HG02798 (cell line): Measurements from ENCODE around the gene WLS.

Experiments
- ATAC-seq: cut with Tn5 transposase; IDR thresholded peaks from one replicate; pipeline ENCODE4 v1.9.1; 2021; ENCODE audit warnings: mild to moderate bottlenecking; ENCODE audit not compliant: unreplicated experiment, poor library complexity

The WLS gene

GRCh38 chr1:68229650-68230483, 2.5 kb downstream of the WLS start:
- ATAC-seq: no peak

DNA sequence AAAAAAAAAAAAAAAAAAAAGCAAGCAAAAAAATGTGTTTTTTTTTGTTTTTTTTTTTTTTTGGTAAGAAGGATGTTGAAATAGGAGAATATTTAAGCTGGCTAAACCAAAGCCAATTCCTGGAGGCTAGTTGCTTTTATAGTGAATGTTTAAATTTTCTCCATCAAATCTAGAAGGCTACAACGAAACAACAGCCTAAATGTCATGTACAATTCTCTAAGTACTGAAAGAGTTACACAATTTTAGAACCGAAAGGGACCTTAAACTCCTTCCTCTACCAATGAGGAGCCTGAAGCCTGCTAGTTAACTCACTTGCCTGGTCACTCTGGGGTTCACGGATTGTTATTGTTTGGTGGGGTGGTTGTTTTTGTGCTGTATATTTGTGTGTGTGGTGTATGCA, 3.5 kb downstream of the WLS start:
- ATAC-seq: no peak

- no peak for ATAC-seq
Observed at GRCh38 chr1:68227598-68227997, 4.7 kb downstream of the WLS start.

GRCh38 chr1:68225781-68226180, 6.5 kb downstream of the WLS start:
- no peak for ATAC-seq

- no peak for ATAC-seq
Observed at GRCh38 chr1:68223687-68224086, 8.6 kb downstream of the WLS start.

- ATAC-seq: no peak
Observed at GRCh38 chr1:68221980-68222373, 10.3 kb downstream of the WLS start.

DNA sequence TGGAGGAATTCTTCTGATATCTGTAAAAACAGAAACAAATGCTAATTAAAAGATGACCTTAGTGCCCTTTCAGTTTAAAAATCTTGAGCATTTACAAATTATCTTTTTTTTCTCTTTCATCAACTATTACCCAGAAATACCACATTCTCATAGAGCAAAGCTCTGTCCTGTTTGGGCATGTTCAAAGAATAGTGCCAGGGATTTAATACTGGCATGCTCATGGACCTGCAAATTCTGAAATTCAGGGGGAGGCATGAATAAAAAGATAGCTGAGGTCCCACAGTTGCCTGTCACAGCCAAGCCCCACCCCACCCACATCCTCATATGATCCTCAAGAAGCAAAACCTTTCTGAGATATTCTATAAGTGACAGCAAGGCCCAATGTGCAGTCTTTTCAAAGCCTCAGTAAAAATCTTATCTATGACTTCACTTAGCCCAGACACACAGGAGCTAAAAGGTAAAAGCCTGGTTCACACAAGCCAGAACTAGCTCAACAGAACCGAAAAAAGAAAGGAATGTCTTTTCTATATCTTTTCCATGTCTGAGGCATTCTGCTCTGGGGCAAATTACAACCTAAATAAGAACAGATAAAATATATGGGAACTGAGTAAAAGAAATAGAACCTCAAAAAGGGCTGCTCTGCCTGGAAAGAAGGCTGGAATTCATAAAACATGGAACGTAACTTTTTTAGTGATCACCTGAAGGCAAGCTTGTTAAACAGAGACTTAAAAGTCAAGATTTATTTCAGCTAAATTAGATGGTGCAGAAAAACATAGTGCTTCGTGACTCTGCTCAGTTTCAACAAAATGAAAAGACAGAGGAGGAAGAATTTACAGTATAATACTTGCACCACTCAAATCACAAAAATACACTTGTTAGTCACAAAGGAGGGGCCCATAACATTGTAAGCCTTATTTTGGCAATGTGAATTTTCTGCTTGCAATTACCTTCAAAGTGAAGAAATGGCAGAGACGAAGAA, 11.0 kb downstream of the WLS start:
- no peak for ATAC-seq

DNA sequence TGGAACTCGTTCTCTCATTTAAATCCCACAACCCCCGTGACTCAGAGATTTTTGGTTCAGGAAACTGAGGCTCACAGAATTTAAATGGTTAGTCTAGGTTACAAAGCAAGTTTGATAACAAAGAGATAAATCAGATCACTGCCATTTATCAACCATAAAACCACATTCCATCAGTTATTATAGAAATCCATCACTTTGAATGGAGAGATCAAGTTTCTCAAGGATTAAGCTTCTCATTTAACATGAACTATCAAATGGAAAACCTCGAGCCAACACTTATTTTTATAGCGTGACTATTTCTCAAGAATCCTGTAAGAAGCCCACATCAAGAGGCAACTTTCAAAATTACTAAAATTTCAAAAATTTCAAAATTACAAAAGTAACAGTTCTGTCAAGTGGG, 11.9 kb downstream of the WLS start:
- no peak for ATAC-seq

DNA sequence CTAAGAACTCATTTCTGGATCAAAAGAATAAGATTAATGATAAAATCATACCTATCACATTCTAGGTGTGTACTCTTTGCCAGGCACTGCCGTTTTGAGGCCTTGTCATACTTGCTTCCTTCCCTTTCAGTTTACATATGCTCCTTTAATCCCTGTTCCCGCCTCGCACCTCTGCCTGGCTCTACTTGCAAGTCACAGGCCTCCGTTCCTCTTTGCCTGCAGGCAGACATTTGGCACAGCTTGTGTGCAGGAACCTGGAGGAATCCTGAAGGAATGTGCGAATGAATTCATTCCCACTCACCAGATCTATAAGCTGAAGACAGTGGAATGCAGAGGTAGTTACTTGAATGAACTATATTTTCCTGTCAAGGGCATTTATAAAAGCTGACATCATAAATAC, 13.8 kb downstream of the WLS start:
- no peak for ATAC-seq

GRCh38 chr1:68217618-68218017, 14.7 kb downstream of the WLS start:
- ATAC-seq: no peak

DNA sequence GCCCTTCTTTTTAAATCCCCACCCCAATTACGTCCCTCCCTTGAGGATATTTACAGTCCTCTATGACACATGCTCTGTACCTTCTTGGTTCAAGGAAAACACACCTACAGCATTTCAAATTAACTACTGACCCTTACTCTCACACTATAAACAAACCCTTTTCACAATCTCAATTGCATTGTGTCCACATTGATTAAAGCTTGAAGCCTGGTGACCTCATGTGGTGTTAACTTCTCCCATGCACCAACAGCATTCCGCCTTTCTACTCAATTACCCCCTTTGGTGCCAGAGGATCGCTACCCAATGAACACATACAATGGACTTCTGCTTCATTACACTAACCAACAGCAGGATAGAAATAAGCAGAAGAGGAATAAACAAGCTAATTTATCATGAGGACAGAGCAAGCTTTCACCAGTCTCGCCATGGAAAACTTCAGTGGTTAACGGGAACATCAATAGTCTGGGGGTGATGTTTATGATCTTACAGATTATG, 15.2 kb downstream of the WLS start:
- no peak for ATAC-seq

DNA sequence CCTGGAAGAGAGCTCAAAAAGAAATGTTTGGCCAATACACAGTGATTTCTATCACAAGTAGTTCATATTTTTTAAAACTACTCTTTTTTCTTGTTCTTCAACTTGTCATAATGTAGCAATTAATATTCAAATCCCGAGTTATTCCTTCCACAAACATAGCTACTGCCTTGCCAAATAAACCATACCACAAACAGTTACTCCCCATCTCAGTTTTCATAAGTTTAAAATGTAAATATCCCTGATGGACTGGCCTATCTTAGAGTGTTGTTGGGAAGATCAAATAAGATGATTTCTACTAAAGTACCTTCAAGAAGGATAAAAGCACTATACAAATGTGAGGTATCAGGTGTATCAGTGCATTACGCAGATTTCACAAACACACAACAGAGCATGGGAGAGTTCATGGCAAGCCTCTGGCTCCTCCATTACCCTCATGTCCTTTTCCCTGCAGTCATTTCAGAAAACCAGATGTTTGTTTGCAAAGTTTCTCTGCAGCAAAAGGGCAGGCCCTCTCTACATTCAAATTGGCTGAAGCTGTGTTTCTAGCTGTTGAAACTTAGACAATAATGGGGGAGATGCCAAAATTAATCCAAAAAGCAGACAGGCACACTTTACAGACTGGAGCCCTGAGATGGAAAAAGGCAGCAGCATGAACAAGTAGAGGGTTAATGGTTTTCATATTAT, 16.1 kb downstream of the WLS start:
- ATAC-seq: no peak

DNA sequence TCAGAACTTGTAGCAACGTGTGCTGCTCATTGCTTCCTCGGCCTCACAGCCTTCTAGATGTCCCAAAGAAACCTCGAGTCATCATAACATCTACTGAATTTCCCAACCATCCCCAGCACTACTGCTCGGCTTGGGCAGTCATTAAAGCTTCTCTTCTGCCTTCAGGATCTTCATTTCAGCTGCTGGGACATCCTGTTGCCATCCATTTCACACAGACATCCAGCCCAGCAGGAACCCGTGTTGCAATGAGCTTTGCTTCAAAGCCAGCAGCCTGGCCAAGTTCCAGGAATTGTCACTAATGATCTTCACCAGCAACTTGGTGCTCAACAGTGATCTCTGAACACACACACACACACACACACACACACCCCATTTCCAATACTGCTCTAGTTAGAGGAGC, 18.5 kb downstream of the WLS start:
- no peak for ATAC-seq

DNA sequence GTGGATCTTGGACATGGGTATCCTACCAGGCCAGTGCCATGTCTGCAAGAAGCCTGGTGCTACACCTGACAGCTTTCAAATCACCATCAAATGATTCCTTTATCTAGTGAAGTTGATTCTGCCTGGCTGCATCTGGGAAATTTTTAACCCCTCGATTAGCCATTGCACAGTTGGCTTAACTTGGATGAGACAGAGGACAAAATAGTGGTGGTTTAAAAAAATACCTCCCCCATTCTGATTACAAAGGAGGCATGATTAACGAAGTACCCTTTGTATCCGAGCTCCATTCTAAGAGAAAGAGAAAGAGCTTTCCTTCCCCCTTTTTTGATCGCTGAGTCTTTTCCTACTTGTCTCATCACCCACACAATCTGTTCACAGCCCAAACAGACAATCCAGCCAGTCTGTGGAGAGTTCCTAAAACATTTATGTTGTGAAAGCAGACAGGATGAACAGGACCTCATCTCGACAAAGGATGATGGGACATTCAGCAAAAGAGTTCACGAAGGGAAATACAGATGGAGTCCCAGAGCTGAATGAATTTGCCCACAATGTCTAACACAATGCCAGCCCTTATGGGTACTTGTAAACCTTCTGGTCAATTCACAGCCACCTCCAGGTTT, 20.5 kb downstream of the WLS start:
- no peak for ATAC-seq

DNA sequence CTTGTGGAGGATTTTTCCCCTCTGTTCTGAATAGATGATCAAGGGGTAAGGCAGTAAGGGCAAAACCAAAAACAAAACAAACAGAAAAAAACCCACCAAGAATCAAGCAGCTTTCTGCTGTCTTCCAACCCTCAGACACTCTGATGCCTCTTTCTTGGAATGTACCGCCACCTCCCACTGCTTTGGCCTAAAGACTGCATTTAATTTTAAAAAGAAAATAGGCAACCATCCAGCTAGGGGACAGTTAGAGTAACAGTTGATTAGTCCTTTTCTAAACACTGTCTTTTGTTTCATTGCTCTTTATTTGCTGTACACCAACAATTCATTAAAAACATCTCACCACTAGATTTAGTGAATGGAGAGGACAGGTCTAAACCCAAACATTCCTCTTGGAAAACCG, 21.5 kb downstream of the WLS start:
- no peak for ATAC-seq

DNA sequence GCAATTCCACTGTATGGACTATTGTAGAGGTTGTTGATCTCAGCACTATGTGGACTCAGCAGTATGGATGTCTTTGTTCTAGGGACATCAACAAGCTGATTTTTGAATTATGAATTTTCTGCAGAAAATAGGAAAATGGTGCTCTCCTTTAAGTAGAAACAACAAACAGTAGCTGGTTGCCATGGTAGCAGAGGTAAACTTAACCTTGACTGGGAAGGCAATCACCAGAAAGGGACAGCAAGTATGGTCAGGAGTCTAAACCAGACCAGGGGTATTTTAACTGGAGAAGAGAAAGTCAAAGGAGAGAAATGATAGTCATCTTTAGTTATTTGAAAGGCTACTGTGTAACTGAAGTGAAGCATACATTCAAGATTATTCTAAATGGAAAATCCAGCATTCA, 22.3 kb downstream of the WLS start:
- ATAC-seq: no peak

DNA sequence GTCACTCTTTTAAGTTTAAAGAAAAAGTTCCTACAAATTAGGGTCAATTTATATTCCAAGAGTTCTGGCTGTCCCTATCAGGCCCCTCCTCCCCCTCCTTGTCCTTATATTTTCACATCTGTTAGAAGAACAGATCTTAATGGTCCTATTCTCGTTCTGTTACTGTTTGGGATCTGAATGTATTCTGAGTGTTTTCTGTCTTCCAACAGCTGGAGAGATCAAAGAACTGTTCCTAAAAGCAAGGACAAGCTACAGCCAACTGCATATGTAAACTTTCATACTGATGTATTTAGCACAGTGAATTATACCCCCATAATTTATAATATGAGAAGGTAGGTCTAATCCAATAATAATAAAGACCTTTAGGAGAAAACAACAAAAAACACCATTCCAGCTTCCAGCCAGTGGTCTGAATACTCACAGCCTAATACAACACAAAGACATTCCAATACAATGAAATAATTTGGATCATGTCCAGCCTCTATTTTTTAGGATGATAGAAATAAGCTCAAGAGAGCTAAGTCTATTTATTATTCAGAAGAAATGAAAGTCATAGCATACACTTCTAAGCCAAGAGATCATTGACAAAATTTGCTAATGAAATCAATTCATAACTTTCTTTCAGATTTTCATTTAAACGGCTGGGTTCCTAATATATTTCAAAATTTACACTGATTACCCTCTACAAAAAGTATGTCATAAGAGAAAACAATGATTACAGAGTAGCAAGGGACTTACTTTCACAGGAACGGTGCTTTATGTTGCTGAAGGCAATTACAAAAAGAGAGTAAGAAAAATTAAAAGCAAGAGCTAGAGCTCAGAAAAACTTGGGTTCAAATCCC, 25.3 kb downstream of the WLS start:
- ATAC-seq: no peak

DNA sequence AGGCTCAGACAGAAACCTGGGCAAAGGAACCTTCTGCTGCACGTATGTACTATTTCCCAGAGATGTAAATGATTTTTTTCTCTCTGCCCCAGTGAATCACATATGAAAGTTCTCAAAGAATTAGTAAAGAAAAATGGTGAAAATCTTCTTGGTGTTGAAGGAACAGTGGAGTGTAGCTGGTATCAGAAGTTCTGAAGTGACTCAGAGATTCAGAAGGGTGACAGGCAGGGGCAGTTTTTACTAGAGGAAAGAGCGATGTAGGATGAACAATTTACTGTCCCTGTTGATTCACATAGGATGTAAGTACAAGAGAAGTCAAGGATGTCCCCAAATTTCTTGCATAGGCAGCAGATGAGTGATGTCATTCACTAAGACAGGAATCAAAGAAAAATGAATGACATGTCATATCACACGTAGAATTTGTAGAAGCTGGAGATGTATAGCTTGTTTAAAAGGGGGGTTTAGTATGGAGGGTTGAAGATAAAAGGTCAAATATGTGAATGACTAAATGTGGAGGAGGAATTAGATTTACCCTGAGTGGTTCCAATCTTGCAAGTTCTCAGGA, 26.4 kb downstream of the WLS start:
- ATAC-seq: no peak
